HG03469 (cell line): ENCODE results near the gene OVAAL.
"Not testable (repeated sequence)": the region's sequence is repeated elsewhere in the genome, so short reads cannot be mapped to it uniquely, and the experiment has no call there.

Experiments used
- ATAC-seq: cut with Tn5 transposase; IDR thresholded peaks from one replicate; pipeline ENCODE4 v1.9.1; 2021; ENCODE audit warnings: mild to moderate bottlenecking, moderate library complexity, moderate number of reproducible peaks; ENCODE audit not compliant: unreplicated experiment

Gene OVAAL

GRCh38 chr1:180540697-180541594, 17.8 kb upstream of the OVAAL start:
- no peak for ATAC-seq

GRCh38 chr1:180542113-180542837, 16.5 kb upstream of the OVAAL start:
- no peak for ATAC-seq

- no peak for ATAC-seq
Measured at GRCh38 chr1:180542838-180543145, 16.0 kb upstream of the OVAAL start.

GRCh38 chr1:180544050-180544449, 14.7 kb upstream of the OVAAL start:
- no peak for ATAC-seq

- no peak for ATAC-seq
Measured at GRCh38 chr1:180545991-180546390, 12.8 kb upstream of the OVAAL start.

GRCh38 chr1:180548686-180549317, 10.0 kb upstream of the OVAAL start:
- ATAC-seq = no peak

GRCh38 chr1:180549770-180550169, 9.0 kb upstream of the OVAAL start:
- not testable (repeated sequence) for ATAC-seq

GRCh38 chr1:180550241-180550640, 8.5 kb upstream of the OVAAL start:
- ATAC-seq = no peak

GRCh38 chr1:180551997-180552396, 6.8 kb upstream of the OVAAL start:
- no peak for ATAC-seq

- ATAC-seq = not testable (repeated sequence)
Measured at GRCh38 chr1:180553046-180553445, 5.7 kb upstream of the OVAAL start.

- ATAC-seq = no peak
Measured at GRCh38 chr1:180555411-180555810, 3.4 kb upstream of the OVAAL start.

- no peak for ATAC-seq
Measured at GRCh38 chr1:180560200-180560867, 1.6 kb downstream of the OVAAL start.

- no peak for ATAC-seq
Measured at GRCh38 chr1:180560868-180561600, 2.3 kb downstream of the OVAAL start.

- ATAC-seq = no peak
Measured at GRCh38 chr1:180562640-180563025, 3.9 kb downstream of the OVAAL start.

GRCh38 chr1:180563026-180563827, 4.5 kb downstream of the OVAAL start:
- ATAC-seq = no peak

- ATAC-seq = no peak
Measured at GRCh38 chr1:180565121-180565871, 6.5 kb downstream of the OVAAL start.

GRCh38 chr1:180566026-180566425, 7.3 kb downstream of the OVAAL start:
- ATAC-seq = no peak

- no peak for ATAC-seq
Measured at GRCh38 chr1:180566495-180566894, 7.7 kb downstream of the OVAAL start.

GRCh38 chr1:180567654-180568053, 8.9 kb downstream of the OVAAL start:
- ATAC-seq = no peak
